ENCODE results near the gene CCDC160.

GRCh38 chrX:134294548-134294947 lies 57.6 kb downstream of the CCDC160 start:
- TF ChIP-seq CTCF (IDR thresholded peaks at IDR 0.05) (no peak), POLR2A (IDR thresholded peaks at IDR 0.05) (no peak)
